Upper lobe of left lung (tissue), 4 donors: ENCODE data around the gene PARVB.

Experiments
- CTCF ChIP-seq, 6 experiments: fragments of 450-650 bp in 4 of 6; fragments of 200-600 bp in 2 of 6; sonication (generic) in 2 of 6; IDR thresholded peaks; one replicate each; pipeline ENCODE4 v1.5.1; 2016 to 2019; ENCODE audit warnings: antibody characterized with exemption in 6 of 6
- EP300 ChIP-seq, 4 donors: sonication (generic); formaldehyde crosslinking; IDR thresholded peaks; one replicate each; pipeline ENCODE4 v1.5.1; 2017; ENCODE audit warnings: antibody characterized with exemption in 4 of 4, control low read depth in 2 of 4
- POLR2A ChIP-seq, 4 donors: fragments of 450-650 bp; IDR thresholded peaks; one replicate each; pipeline ENCODE4 v1.5.1; 2016 to 2017; ENCODE audit warnings: antibody characterized with exemption in 4 of 4, mild to moderate bottlenecking in 2 of 4
- POLR2AphosphoS5 ChIP-seq, 2 donors: sonication (generic); formaldehyde crosslinking; IDR thresholded peaks; one replicate each; pipeline ENCODE4 v1.5.1; 2017; ENCODE audit warnings: antibody characterized with exemption in 2 of 2

GRCh38 chr22:44206330-44206645, 182.2 kb downstream of the PARVB start:
- TF ChIP-seq CTCF (IDR thresholded peaks at IDR 0.05) (no peak), POLR2AphosphoS5 (IDR thresholded peaks at IDR 0.05) (no peak), POLR2A (IDR thresholded peaks at IDR 0.05) (no peak), EP300 (IDR thresholded peaks at IDR 0.05) (no peak)
